GM19438 (cell line): ENCODE measurements around the gene TMEM116.
"Not testable (repeated sequence)": the region's sequence is repeated elsewhere in the genome, so short reads cannot be mapped to it uniquely, and the experiment has no call there.

Source experiments
- ATAC-seq: cut with Tn5 transposase; IDR thresholded peaks from one replicate; pipeline ENCODE4 v1.9.1; 2021; ENCODE audit warnings: low read depth; ENCODE audit not compliant: unreplicated experiment

TMEM116 gene

GRCh38 chr12:112010415-112011344 is 2.3 kb downstream of the TMEM116 start:
- no peak for ATAC-seq

GRCh38 chr12:112009596-112009995 is 3.4 kb downstream of the TMEM116 start:
- not testable (repeated sequence) for ATAC-seq

GRCh38 chr12:112008918-112009317 is 4.0 kb downstream of the TMEM116 start:
- no peak for ATAC-seq

- no peak for ATAC-seq
These were observed 5.0 kb downstream of the TMEM116 start for GRCh38 chr12:112007945-112008344.

- ATAC-seq = no peak
These were observed 7.3 kb downstream of the TMEM116 start for GRCh38 chr12:112005419-112006395.

GRCh38 chr12:112004041-112004440 is 8.9 kb downstream of the TMEM116 start:
- ATAC-seq = no peak

GRCh38 chr12:112001576-112001975 is 11.4 kb downstream of the TMEM116 start:
- ATAC-seq = no peak

GRCh38 chr12:112000820-112001219 is 12.1 kb downstream of the TMEM116 start:
- ATAC-seq = no peak

GRCh38 chr12:111999129-111999528 is 13.8 kb downstream of the TMEM116 start:
- ATAC-seq = not testable (repeated sequence)

GRCh38 chr12:111998015-111998414 is 14.9 kb downstream of the TMEM116 start:
- no peak for ATAC-seq

- no peak for ATAC-seq
These were observed 15.7 kb downstream of the TMEM116 start for GRCh38 chr12:111997300-111997699.

- no peak for ATAC-seq
These were observed 17.0 kb downstream of the TMEM116 start for GRCh38 chr12:111995782-111996480.

GRCh38 chr12:111994211-111995111 is 18.5 kb downstream of the TMEM116 start:
- ATAC-seq = not testable (repeated sequence)

- ATAC-seq = no peak
These were observed 19.4 kb downstream of the TMEM116 start for GRCh38 chr12:111993292-111994150.

- no peak for ATAC-seq
These were observed 20.5 kb downstream of the TMEM116 start for GRCh38 chr12:111992464-111992863.

- ATAC-seq = no peak
These were observed 21.0 kb downstream of the TMEM116 start for GRCh38 chr12:111991946-111992345.

GRCh38 chr12:111991535-111991934 is 21.4 kb downstream of the TMEM116 start:
- no peak for ATAC-seq

- ATAC-seq = no peak
These were observed 28.1 kb downstream of the TMEM116 start for GRCh38 chr12:111984820-111985219.

- no peak for ATAC-seq
These were observed 31.0 kb downstream of the TMEM116 start for GRCh38 chr12:111981987-111982386.
